ENCODE data around the gene SLC35B2. TPM values are rescaled to one million over a fixed set of nuclear protein-coding genes. Genes with fewer than 3 reads are reported as not detected.
A peak's percentile ranks its signal among the peaks of the same experiment; 100 is the strongest.

Gene SLC35B2
- total and polyA plus RNA-seq, 9 of the 15 experiments (the other 6 are each of a cell fraction or from before 2014, with no cell fraction given), result 14.5 to 59.1 (median 47.1) TPM

- TF ChIP-seq TRIM25 (IDR thresholded peaks at IDR 0.05; ENCODE audit: borderline replicate concordance), result peak; percentile 44; the same call in 1 of the 2 replicates
- TF ChIP-seq NFRKB (IDR thresholded peaks at IDR 0.05; ENCODE audit: low read depth), result peak; percentile 68
- no peak for TF ChIP-seq NONO (IDR thresholded peaks at IDR 0.05; ENCODE audit: low read depth in 2 of 2, low read length in 1 of 2)
- no peak for TF ChIP-seq SPI1 (IDR thresholded peaks at IDR 0.05; ENCODE audit: borderline replicate concordance, low read depth, low read length)
- no peak for TF ChIP-seq SIN3B (IDR thresholded peaks at IDR 0.05; ENCODE audit: low read depth)
- TF ChIP-seq THRAP3 (IDR thresholded peaks at IDR 0.05; ENCODE audit: borderline replicate concordance), result no peak
- TF ChIP-seq, protein P1, sequence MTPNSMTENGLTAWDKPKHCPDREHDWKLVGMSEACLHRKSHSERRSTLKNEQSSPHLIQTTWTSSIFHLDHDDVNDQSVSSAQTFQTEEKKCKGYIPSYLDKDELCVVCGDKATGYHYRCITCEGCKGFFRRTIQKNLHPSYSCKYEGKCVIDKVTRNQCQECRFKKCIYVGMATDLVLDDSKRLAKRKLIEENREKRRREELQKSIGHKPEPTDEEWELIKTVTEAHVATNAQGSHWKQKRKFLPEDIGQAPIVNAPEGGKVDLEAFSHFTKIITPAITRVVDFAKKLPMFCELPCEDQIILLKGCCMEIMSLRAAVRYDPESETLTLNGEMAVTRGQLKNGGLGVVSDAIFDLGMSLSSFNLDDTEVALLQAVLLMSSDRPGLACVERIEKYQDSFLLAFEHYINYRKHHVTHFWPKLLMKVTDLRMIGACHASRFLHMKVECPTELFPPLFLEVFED (CRISPR knock-in tag; conservative IDR thresholded peaks at IDR 0.05), result 0 out of 2 replicates have a peak, but pooled peaks have one; percentile 24
- TF ChIP-seq ZMIZ1 (IDR thresholded peaks at IDR 0.05; ENCODE audit: low read depth in 2 of 2, low read length in 2 of 2), result no peak
- TF ChIP-seq SLC30A9 (CRISPR knock-in tag; IDR thresholded peaks at IDR 0.05), result no peak
- TF ChIP-seq, protein P2, sequence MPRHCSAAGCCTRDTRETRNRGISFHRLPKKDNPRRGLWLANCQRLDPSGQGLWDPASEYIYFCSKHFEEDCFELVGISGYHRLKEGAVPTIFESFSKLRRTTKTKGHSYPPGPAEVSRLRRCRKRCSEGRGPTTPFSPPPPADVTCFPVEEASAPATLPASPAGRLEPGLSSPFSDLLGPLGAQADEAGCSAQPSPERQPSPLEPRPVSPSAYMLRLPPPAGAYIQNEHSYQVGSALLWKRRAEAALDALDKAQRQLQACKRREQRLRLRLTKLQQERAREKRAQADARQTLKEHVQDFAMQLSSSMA (CRISPR knock-in tag; IDR thresholded peaks at IDR 0.05), result no peak
- TF ChIP-seq KLF16 (IDR thresholded peaks at IDR 0.05), result no peak
- peak; percentile 76 for TF ChIP-seq SMARCA4 (IDR thresholded peaks at IDR 0.05)
- 0 out of 2 replicates have a peak, but pooled peaks have one; percentile 31 for TF ChIP-seq HDAC2 (IDR thresholded peaks at IDR 0.05)
- TF ChIP-seq SMAD4 (CRISPR knock-in tag; conservative IDR thresholded peaks at IDR 0.05), result no peak
- TF ChIP-seq ZBTB2 (IDR thresholded peaks at IDR 0.05), result peak; percentile 55
- TF ChIP-seq E2F8 (IDR thresholded peaks at IDR 0.05; ENCODE audit: low read depth, partially characterized antibody), result peak; percentile 52
- no peak for TF ChIP-seq HNRNPUL1 (IDR thresholded peaks at IDR 0.05; ENCODE audit: low read length)
These were observed 8.4 kb upstream of the SLC35B2 start (continued) for GRCh38 chr6:44265722-44266233.

Measured in K562 (cell line).